Loucy (cell line): ENCODE data around the gene NPW.

Experiments
- EZH2phosphoT487 ChIP-seq: fragments of 200-600 bp; IDR thresholded peaks from 2 replicates; pipeline ENCODE4 v1.6.1; 2018; ENCODE audit warnings: antibody characterized with exemption, mild to moderate bottlenecking, moderate library complexity, borderline replicate concordance
- TF ChIP-seq, protein P1 (sequence below): fragments of 200-600 bp; sonication (generic); conservative IDR thresholded peaks from 2 replicates; pipeline ENCODE4 v1.5.1; 2014; ENCODE audit warnings: mild to moderate bottlenecking, antibody characterized with exemption, low read length

DNA sequence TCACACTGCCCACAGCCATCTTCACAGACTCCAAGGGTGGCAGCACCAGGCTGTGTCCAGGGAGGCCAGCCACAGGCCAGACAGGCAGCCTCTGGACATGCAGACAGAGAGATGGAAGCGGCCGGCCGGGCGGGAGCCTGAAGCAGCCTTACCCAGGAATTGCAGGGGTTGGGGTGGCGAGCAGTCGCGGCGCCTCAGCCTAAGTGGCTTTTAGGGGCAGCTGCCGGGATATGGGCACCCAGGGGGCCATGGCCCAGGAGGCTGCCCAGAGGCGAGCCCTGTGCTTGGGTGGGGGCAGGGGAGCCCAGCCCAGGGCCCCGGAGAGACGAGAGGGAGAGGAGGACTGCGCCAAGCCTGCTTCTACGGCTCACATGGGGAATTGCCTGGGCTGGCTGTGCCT is 5.7 kb downstream of the NPW start:
- TF ChIP-seq, protein P1, sequence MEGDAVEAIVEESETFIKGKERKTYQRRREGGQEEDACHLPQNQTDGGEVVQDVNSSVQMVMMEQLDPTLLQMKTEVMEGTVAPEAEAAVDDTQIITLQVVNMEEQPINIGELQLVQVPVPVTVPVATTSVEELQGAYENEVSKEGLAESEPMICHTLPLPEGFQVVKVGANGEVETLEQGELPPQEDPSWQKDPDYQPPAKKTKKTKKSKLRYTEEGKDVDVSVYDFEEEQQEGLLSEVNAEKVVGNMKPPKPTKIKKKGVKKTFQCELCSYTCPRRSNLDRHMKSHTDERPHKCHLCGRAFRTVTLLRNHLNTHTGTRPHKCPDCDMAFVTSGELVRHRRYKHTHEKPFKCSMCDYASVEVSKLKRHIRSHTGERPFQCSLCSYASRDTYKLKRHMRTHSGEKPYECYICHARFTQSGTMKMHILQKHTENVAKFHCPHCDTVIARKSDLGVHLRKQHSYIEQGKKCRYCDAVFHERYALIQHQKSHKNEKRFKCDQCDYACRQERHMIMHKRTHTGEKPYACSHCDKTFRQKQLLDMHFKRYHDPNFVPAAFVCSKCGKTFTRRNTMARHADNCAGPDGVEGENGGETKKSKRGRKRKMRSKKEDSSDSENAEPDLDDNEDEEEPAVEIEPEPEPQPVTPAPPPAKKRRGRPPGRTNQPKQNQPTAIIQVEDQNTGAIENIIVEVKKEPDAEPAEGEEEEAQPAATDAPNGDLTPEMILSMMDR = no peak
- TF ChIP-seq EZH2phosphoT487 = no peak
